LoVo (cell line): Measurements from ENCODE around the gene AFDN.

ENCODE experiments used
- DNase-seq: peaks from one replicate; pipeline ENCODE4 v3.0.0-alpha.2; 2016; ENCODE audit warnings: low spot score

The AFDN gene

DNA sequence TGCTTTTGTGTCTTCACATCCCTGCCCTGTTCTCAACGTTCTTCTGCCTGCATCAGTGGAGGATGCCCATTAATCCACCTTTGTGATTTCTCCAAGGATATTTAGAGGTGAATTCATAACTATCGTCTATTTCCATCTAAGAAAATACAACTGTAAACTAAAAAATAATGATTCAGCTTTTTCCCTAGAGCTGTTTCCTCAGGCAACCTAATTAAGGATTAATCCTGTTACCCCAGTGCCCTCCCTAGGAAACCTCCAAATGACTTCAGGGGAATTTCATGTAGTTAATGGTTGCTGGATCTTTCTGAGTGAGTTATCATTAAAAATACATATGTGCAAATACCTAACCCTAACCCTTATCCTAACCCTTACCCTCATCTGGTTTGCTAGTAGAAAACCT, 14.6 kb upstream of the AFDN start:
- DNase-seq = no peak

DNA sequence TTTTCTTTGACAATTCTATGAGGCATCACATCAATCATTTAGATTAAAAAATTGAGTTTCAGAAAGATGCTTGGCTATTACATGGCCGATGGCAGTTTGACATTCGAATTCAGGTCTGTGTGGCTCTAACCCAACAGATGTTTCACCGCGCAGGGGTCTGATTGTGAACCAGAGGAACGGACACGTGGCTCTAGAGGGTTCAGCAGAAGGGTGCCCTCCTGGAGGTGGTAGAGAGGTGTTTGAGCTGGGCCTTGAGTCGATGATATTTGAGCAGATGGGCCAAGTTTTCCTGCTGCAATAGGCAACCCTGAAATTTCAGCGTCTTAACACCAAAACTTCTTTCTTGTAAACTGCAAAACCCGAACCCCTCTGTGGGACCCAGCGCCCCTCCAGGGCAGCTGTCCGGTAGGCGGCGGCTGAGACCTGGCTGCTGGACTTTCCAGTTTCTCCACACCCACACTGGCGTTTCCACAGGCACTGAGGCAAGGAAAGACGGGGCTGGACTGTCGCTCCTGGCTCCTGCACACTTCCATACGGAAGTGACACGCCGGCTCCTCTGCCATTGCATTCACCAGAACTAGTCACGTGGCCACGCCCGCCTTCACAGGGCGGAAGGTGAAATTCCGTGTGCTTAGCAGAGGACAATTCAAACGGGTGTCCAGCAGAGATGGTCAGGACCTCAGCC, 11.3 kb upstream of the AFDN start:
- DNase-seq = peak; percentile 78

DNA sequence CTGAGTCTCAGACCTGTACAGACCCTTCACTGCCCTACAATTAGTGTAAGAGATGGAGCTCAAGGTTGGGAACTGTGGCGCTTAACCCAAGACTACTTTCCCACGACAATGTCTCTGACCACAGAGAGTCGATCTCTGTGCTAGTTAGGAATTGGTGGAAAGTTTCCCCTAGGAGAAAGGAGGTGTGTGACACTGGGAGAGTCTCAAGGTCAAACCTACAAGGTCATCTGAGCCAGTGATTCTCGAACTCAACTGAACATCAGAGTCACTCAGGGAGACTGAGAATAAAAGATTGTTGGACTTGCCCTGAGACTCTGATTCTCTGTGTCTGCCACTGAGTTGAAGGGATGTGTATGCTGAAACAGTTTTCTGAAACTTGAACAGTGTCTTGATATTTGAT, 9.7 kb upstream of the AFDN start:
- no peak for DNase-seq

DNA sequence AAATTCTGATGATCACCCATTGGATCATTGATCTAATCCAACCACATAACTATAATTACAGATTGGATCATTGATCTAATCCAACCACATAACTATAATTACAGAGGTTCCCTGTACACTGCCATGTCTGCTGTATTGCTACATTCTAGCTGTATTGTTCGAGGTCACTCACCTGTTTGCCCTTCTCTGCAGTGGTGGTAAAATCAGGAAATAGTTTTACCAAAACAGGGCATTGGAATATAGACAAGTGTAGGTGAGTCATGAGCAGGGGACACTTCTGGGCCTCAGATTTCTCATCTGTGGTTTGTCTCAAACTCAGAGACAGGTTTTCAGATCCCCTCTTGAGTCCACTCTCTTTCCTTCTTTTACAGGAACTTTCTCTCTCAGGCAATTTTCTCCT, 9.0 kb upstream of the AFDN start:
- no peak for DNase-seq

DNA sequence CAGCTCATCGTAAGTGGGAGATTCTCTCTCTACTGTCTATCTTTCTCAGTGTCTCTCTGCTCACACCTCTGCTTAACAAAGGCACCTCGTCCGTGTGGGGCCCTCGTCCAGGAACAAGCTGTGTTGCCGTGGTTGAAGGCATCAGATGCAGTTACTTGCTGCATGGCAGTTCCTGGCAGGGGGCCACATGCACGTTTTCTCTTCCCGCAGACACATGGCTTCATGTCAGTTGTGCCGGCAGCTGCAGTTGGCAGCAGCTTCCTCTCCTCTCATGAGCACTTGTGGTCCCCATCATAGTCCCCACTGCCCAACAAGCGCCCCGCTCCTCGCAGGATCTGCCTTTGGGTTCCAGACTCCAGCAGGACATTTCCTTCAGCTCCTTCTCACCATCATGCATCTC, 7.1 kb upstream of the AFDN start:
- no peak for DNase-seq

DNA sequence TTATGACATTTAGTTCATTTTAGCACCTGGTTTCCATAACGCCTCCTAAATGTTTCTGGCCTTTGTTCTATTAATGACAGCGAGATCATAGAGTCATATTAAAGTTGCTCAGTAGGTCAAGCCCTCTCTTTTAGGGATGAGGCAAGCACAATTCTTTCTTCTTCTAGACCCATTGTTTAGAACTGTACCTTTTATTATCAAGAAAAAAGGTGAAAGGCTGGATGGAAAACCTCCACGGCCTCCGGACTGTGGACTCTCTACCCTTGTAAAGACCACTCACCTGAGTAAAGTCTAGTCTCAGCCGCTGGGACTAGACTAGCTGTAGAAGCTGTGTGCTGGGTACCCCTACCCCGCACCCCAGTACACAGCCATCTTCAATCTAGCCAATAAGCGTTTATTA, 6.0 kb upstream of the AFDN start:
- no peak for DNase-seq

DNA sequence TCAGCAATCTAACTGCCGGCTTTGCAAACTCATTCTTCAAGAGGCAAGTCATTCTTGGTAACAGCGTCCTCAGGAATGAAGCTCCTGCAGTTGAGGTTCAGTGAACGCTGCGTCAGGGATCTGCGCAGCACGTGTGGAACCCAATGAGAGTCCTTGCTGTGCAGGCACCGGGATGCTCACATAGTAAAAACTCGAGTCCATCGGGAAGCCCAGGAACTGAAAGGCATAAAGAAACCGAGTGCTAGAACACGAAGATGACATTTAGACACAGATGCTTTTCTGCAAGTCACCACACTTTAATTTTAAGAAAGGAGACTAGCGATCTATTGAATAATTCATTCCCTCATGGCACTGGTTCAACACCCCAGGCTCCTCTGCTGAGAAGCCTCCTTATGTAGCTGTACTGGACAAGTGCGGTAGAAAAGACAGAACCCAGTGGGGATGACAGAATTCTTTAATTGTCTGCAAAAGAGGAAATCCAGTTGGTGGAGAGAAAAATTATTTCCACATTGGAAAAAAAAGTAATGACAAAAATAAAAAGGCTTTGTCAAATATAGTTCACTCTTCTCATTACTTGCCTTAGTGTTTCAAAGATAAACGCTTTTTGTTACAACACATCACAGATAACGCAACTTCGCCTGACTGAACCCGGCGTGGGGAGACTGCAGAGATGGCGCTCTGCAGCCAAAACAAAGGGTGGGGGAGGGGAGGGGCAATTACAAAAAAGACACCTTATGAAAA, 1.9 kb upstream of the AFDN start:
- no peak for DNase-seq

DNA sequence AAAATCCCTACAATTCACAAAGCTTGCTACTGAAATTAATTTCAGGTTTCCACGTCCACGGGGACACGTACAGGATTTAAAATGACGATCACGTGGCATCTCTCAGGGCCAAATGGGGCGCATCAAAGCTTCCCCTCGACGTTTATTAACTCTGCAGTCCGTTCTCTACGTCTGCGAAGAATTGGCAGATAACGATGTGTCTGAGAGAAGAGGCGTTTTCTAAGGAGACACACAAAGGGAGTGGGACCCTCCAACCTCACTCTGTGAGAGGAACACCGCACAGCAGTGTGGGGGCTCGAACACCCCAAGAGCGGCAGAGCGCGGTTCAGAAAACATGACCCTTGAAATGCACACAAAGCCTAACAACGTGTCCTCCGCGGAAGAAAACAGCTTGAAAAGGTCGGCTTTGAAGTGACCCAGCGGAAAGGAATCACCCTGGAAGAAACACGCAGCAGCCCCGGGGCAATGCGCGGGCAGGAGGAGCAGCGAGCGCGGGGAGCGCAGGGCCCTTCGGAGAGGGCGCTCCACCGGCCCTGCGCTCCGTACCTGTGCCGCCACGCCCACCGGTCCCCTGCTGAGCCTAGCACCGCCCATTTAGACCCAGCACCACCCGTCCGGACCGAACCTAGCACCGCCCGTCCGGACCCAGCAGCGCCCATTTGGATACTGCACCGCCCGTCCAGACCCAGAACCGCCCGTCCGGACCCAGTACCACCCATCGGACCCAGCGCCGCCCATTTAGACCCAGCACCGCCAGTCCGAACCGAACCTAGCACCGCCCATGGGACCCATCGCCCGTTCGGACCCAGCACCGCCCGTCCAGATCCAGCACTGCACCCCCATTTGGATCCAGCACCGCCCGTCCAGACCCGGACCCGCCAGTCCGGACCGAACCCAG, 1.1 kb upstream of the AFDN start:
- peak; percentile 39 for DNase-seq

DNA sequence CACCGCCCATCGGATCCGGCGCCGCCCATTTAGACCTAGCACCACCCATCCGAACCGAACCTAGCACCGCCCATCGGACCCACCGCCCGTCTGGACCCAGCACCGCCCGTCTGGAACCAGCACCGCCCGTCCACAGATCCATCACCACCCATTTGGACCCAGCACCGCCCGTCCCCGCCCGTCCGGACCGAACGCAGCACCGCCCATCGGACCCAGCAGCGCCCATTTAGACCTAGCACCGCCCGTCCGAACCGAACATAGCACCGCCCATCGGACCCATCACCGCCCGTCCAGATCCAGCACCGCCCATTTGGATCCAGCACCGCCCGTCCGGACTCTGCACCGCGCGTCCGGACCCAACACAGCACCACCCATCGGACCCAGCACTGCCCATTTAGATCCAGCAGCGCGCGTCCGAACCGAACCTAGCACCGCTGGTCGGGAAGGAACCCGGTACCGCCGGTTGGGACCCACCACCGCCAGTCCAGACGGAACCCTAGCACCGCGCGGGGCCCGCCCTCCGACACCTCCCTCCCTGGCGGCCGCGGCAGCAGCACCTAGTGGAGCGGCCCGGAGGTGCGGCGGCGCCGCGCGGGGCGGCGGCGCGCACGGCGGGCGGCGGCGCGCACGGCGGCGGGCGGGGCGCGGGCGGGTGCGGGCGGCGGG, 348 bp upstream of the AFDN start:
- peak; percentile 68 for DNase-seq

DNA sequence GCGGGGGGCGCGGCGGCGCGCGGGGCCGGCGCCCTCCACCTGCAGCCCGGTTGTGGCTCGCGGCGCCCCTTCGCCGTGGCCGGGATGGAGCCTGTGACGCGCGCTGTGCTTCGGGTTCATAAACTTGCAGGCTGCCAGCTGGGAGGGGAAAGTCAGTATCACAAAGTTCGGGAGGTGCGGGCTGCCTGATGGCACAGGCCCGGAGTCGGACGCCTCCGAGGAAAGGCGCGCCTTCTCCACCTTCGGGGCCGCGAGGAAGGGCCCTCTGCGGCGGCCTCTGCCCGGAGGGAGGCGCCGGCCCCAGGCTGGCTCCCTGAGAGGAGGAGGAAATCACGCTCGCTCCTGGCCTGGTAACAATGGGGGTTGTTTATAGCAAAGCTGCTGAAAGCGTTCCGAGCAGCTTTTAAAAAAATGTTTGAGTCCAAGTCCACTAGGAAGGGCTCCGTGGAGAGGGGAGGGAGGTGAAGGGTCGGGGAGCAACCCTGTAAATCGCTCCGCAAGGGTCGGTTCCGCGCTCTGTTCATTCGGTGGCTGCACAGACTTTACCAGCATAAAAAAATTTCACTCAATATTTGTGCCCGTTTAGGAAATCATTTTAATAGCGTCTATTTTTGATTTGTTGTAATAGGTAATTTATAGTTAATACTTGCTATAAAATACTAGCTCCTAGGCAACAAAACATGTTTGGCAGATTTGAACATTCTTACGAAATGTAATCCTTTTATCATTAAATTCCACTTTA, 1.0 kb downstream of the AFDN start:
- DNase-seq = peak; percentile 38

- no peak for DNase-seq
These were observed 1.7 kb downstream of the AFDN start for GRCh38 chr6:167828325-167828956.

DNA sequence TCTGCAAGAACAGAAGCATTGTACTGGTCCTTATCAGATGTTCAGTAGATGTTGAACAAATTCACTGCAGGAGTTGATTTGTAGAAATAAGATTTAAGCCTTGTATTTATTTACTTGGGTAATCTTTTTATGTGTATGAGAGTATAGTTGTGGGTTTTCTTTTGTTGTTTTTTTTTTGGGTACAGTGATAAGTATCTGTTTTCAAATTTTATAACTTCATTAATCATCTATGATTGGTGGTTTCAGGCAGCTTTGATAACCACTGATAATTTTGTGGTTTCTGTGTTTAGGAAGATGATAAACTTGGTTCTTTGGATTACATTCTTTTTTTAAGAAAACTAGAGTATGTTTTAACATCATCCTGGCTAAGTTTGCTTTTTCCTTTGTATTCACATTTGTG, 2.8 kb downstream of the AFDN start:
- DNase-seq = no peak

- no peak for DNase-seq
These were observed 4.6 kb downstream of the AFDN start for GRCh38 chr6:167831281-167831828.

- DNase-seq = no peak
These were observed 6.0 kb downstream of the AFDN start for GRCh38 chr6:167832497-167833395.

DNA sequence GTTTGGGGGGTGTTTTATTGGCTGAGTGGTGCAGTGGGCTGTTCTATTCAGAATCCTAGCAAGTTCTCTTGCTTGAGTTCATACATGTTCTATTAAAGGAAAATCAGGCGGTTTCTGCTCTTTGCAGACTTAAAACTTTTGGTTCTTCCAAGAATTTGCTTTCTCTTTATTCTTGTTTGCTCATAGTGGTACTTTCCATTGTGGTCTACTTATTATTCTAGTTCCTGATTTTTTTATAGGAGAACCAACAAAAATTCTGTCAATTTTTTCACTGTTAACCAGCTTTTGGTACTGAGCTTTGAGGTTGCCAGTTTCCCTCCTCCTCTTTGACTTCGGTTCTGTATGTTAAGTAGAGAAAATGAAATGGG, 6.7 kb downstream of the AFDN start:
- no peak for DNase-seq

DNA sequence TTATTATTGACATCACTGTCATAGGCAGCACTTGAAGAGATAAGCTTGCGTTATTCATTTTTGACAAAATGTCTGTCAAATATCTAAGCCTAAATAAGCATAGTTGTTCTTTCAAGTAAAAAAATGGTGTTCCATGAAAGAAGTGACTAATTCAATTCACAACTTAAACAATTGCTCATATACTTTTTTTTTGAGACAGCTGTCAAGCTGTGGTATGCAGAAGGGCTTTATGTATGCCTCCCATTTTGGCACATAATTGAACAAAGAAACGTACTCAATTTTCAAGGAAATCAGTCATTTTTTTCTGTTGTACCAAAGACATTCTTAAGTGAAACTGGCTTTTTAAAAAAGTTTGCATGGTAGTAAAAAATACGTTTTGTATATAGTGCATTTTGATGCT, 8.5 kb downstream of the AFDN start:
- no peak for DNase-seq

DNA sequence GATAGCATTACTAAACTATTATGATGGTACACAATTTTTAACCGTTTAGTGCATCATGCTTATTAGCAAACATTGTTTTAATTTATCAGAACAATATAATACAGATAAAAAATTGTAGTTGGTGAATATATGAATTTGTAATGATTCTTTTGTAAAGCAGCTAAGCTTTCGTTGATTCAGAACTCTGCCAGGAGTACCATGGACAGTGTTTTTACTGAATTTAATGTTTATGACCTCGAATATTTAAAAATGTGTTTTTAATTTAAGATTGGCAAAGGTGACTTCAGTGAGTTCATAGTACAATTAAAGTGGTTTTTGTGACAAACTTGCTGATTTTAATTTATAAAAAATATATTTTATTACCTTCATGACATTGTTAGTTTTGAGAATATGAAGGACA, 10.0 kb downstream of the AFDN start:
- DNase-seq = no peak

GRCh38 chr6:167838207-167838748, 11.6 kb downstream of the AFDN start:
- DNase-seq = no peak

- no peak for DNase-seq
These were observed 12.6 kb downstream of the AFDN start for GRCh38 chr6:167839343-167839742.

DNA sequence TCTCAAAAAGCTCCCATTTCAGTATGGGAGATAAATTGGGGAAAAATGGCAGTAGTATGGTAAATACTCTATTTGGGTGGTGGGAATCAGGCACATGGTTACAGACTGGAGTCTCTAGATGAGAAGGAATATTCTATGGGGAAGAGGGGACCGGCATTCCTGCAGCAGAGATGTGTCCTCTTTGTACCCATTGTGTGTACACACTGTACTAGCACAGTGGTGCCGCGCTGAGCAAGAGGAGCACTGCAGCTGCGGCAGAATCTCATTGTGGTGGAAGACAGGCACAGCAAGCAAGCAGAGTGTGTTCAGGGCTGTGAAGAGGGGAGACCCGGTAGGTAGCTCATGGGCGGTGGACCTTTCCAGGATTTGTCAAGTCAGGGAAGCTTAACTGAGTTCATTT, 13.0 kb downstream of the AFDN start:
- DNase-seq = no peak
